Measurements from ENCODE around the gene CDON. TPM values are rescaled to one million over a fixed set of nuclear protein-coding genes. Genes with fewer than 3 reads are reported as not detected.

The CDON gene
- polyA plus RNA-seq, 1 of the 3 experiments (the other 2 are of a cell fraction): 3.7 TPM

GRCh38 chr11:125949271-125950177 lies 113.1 kb downstream of the CDON start:
- no peaks in the 10 kb centered on the region for H3F3A ChIP-seq (replicated peaks; ENCODE audit: insufficient read depth)
- H3K9me2 ChIP-seq: no peaks in the 10 kb centered on the region
- no peak overlapping the region for H3K4me2 ChIP-seq
- H3K9me3 ChIP-seq: no peaks in the 10 kb centered on the region
- ChIA-PET CTCF (interaction anchor here (1.1 to 3.5 kb wide), 3 partner anchors 9 to 24 kb away, joined by 3 to 31 read pairs (median 3); no protein-coding TSS in a partner anchor), POLR2A (interaction anchor here (1.0 kb wide), 1 partner anchor 162 kb away, joined by 3 read pairs; no protein-coding TSS in a partner anchor)
- no peaks in the 10 kb centered on the region for H3K36me3 ChIP-seq (replicated peaks in 1 of 2; ENCODE audit: control insufficient read depth in 1 of 2, insufficient read depth in 2 of 2, low read length in 1 of 2)
- H3K4me1 ChIP-seq (ENCODE audit: control insufficient read depth in 1 of 2, insufficient read depth in 2 of 2, low read depth in 1 of 2, low read length in 1 of 2): peaks cover 0 to 51% of the 10 kb centered on the region in 2 experiments; a peak in 2 of 4 replicates
- H3K27ac ChIP-seq (ENCODE audit: low read depth in 2 of 2, low read length in 1 of 2): peak overlapping the region in 1 of 2 experiments; percentile 97; a peak in 1 of 4 replicates
- H3K9ac ChIP-seq: no peak overlapping the region
- DNase-seq: no peak
- H4K20me1 ChIP-seq (ENCODE audit: insufficient read depth): no peaks in the 10 kb centered on the region
- no peaks in the 10 kb centered on the region for H3K79me2 ChIP-seq (ENCODE audit: insufficient read depth)
- TF ChIP-seq, protein P1, sequence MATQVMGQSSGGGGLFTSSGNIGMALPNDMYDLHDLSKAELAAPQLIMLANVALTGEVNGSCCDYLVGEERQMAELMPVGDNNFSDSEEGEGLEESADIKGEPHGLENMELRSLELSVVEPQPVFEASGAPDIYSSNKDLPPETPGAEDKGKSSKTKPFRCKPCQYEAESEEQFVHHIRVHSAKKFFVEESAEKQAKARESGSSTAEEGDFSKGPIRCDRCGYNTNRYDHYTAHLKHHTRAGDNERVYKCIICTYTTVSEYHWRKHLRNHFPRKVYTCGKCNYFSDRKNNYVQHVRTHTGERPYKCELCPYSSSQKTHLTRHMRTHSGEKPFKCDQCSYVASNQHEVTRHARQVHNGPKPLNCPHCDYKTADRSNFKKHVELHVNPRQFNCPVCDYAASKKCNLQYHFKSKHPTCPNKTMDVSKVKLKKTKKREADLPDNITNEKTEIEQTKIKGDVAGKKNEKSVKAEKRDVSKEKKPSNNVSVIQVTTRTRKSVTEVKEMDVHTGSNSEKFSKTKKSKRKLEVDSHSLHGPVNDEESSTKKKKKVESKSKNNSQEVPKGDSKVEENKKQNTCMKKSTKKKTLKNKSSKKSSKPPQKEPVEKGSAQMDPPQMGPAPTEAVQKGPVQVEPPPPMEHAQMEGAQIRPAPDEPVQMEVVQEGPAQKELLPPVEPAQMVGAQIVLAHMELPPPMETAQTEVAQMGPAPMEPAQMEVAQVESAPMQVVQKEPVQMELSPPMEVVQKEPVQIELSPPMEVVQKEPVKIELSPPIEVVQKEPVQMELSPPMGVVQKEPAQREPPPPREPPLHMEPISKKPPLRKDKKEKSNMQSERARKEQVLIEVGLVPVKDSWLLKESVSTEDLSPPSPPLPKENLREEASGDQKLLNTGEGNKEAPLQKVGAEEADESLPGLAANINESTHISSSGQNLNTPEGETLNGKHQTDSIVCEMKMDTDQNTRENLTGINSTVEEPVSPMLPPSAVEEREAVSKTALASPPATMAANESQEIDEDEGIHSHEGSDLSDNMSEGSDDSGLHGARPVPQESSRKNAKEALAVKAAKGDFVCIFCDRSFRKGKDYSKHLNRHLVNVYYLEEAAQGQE (IDR thresholded peaks at IDR 0.05; ENCODE audit: low read depth, low read length): no peak
- TF ChIP-seq RAD21 (IDR thresholded peaks at IDR 0.05; ENCODE audit: low read length) (no peak), GABPA (IDR thresholded peaks at IDR 0.05; ENCODE audit: low read depth) (no peak), USF1 (IDR thresholded peaks at IDR 0.05; ENCODE audit: borderline replicate concordance, low read depth) (no peak), EZH2phosphoT487 (IDR thresholded peaks at IDR 0.05; ENCODE audit: borderline replicate concordance, low read depth) (no peak), RXRA (IDR thresholded peaks at IDR 0.05; ENCODE audit: borderline replicate concordance, low read depth) (no peak), GATA2 (CRISPR knock-in tag; IDR thresholded peaks at IDR 0.05) (no peak), FOXM1 (IDR thresholded peaks at IDR 0.05; ENCODE audit: low read depth) (no peak), SIN3A (IDR thresholded peaks at IDR 0.05; ENCODE audit: borderline replicate concordance, low read depth, low read length) (no peak), RFX5 (IDR thresholded peaks at IDR 0.05; ENCODE audit: low read length) (no peak), FOSL2 (IDR thresholded peaks at IDR 0.05; ENCODE audit: borderline replicate concordance, low read depth) (no peak), SMC3 (IDR thresholded peaks at IDR 0.05; ENCODE audit: low read depth, low read length) (no peak), MEF2A (IDR thresholded peaks at IDR 0.05; ENCODE audit: borderline replicate concordance, low read depth) (no peak), TCF12 (IDR thresholded peaks at IDR 0.05) (no peak), TAF1 (IDR thresholded peaks at IDR 0.05; ENCODE audit: borderline replicate concordance, low read depth, low read length) (no peak)
- TF ChIP-seq, protein P2, sequence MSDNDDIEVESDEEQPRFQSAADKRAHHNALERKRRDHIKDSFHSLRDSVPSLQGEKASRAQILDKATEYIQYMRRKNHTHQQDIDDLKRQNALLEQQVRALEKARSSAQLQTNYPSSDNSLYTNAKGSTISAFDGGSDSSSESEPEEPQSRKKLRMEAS (IDR thresholded peaks at IDR 0.05; ENCODE audit: low read depth): no peak
- H2AFZ ChIP-seq (ENCODE audit: low read depth): no peak overlapping the region
- H3K4me3 ChIP-seq (ENCODE audit: low read depth in 2 of 2, low read length in 1 of 2): no peak overlapping the region
- no peaks in the 10 kb centered on the region for H3K27me3 ChIP-seq (ENCODE audit: insufficient read depth)
- WGBS (ENCODE audit: low lambda C conversion rate): 89% methylated on average over 18 of the region's 22 CpGs
